GM19043 (cell line): ENCODE measurements around the gene EDDM3A.
"Not testable (repeated sequence)": the region's sequence is repeated elsewhere in the genome, so short reads cannot be mapped to it uniquely, and the experiment has no call there.

Experiments used
- ATAC-seq: cut with Tn5 transposase; IDR thresholded peaks from one replicate; pipeline ENCODE4 v1.9.1; 2021; ENCODE audit warnings: low read depth; ENCODE audit not compliant: unreplicated experiment

The EDDM3A gene

DNA sequence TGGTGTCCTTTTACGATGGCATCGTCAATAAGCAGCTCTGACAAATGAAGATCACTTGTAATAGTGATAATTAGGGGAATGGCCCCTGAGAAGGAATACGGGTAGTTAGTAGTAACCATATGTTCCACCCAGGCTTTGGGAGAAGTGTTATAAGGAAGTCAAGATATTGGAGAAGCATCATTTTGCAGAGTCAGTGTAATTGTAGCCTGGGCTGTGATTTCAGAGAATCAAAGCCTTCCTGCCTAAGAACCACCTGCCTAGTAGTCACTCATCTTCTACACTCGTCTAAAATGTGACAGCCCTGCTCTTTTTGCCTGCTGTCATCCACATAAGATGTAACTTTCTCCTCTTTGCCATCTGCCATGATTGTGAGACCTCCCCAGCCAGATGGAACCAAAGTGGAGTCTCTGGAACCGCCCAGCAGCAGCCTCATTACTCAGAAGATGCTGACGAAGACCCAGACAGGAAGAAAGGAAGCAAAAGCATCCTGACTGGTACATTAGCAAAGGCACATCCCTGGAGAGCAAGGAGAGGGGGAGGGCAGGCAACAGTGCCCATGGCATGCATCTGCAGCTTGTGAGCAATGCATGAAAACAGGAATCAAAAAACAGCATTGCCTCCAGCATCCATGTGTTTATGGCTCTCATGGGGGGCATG is 12.6 kb upstream of the EDDM3A start:
- no peak for ATAC-seq

DNA sequence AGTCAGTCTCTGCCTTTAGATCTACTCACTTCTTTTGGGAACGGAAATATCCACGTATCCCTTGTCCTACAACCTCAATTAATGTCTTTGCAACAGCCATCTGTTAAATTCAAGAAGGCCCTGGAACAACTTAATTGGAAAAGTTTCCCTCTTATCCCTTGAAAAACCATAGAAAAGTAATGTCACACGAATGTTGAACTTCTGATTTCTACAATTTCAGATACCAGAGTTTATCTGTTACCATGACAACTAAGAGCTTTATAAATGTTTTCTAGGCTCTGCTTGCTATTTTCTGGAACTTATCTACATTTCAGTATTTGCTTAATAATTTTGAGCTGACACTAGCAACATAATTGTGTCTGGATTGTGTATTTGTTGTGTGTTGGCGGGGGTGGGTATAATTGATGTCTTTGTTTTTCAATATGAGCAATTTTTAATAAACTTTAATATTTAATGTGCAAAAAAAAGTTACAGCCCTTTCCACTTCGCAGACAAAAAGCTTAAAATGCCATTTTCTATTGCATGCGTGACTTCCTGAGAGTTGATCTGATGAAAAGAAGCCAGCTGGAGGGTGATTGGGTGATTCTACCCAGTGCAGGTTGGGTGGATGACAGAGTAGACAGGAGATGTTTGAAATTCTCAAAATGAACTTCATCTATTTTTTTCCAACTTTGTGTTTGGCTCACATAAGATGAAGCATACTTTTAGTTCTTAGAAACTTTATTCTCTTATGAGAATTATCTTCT is 11.8 kb upstream of the EDDM3A start:
- no peak for ATAC-seq

DNA sequence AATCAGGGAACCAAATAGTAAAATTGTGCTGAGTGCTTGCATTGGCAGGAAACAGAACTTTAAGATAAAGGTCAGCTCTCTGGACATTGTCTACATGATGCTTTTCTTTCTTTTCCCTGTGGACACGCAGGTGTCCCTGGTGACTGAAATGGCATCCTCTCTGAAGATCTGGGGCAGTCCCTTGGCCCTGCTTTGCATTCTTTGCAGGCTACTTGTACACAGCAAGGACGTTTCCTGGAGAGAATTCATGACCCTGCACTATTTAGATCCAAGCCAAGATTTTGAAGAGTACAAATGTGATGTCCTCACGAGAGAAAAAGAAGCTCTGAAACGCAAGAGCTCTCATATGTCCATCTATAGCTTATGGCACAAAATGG is 11.3 kb upstream of the EDDM3A start:
- ATAC-seq: no peak

DNA sequence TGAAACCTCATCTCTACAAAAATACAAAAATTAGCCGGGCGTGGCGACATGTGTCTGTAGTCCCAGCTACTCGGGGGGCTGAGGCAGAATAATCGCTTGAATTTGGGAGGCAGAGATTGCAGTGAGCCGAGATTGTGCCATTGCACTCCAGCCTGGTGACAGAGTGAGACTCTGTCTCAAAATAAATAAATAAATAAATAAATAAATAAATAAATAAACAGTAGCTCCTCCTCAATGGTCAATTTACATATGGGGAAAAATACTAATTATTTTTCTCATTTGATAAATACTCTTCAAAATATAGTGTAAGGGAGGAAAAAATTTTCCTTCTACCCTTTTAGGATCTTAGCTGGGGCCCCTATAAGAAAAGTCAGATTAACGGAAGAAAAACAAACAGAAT is 7.4 kb upstream of the EDDM3A start:
- not testable (repeated sequence) for ATAC-seq

DNA sequence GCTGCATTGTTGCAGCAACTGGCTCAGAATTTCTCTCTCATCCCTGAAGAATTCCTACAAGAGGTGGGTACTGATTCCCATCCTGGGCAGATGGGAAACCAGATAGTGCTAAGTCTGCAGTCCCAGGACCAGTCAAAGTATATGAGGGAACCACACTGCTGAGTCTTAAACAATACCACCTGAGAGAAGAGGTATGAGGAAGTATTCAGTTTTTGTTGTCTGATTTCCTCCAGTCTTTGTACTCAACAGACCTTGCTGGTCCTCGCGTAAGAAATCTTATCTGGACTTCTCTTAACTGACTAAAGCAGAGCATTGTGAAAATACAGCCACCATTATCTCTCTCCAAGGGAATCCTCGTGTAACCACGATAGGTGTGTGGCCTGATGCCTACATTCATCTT is 3.6 kb upstream of the EDDM3A start:
- no peak for ATAC-seq

DNA sequence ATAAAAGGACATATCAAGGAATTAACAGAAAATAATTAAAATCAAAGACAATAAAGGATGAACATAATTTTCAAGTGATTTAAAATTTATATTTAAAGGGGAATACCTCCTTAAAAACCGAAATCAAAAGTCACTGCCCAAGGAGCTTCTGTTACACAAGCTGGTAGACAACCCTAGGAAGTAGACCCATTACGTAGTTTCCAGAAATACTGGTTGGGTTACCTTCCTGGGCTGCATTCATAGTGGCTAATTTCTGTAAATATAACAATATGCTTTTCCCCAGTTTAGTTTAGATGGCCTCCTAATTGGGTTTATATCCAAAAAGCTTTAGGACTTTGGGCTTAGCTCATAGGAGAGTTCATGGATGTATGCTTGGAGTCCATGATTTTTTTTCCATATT is 2.1 kb upstream of the EDDM3A start:
- no peak for ATAC-seq

DNA sequence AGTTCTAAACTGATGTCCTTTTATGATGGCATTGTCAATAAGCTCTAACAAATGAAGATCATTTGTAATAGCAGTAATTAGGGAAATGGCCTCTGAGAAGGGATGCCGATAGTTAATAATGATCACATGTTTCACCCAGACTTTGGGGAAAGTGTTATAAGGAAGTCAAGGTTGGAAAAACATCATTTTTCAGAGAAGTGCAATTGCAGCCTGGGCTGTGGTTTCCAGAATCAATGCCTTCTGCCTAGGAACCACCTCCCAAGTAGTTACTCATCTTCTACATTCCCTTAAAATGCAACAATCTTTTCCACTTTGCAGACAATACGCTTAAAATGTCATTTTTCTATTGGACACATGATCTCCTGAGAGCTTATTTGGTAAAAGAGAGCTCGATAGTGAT is 879 bp downstream of the EDDM3A start:
- ATAC-seq: no peak

DNA sequence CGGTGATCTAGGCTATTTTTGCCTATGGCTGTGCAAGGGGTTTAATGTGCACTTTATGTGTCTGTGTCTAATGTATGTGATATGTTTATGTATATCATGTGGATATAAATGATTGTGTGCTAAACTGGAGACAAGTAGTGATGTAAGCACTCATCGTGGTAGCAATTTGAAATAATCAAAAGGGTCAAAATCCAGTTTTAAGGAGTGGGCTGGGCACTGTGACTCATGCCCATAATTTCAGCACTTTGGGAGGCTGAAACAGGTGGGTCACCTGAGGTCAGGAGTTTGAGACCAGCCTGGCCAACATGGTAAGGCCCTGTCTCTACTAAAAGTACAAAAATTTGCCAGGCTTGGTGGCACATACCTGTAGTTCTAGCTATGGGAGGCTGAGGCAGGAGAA is 2.8 kb downstream of the EDDM3A start:
- no peak for ATAC-seq

DNA sequence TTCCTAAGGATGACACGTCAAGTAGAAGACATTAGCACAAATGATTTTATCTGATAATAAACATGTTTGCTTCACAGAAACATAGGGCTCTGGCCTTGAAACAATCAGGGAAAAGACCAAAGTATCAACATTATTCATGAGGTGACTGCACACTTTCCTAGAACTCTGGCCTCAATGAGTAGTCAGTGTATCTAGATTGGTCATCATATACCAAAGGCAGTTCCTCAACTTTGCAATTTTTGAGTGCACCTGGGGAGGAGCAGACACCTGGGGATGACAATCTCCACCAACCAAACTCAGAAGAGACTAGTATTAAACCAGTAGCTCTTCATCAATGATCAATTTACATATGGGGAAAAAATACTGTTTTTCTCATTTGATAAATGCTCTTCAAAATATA is 4.5 kb downstream of the EDDM3A start:
- ATAC-seq: no peak

DNA sequence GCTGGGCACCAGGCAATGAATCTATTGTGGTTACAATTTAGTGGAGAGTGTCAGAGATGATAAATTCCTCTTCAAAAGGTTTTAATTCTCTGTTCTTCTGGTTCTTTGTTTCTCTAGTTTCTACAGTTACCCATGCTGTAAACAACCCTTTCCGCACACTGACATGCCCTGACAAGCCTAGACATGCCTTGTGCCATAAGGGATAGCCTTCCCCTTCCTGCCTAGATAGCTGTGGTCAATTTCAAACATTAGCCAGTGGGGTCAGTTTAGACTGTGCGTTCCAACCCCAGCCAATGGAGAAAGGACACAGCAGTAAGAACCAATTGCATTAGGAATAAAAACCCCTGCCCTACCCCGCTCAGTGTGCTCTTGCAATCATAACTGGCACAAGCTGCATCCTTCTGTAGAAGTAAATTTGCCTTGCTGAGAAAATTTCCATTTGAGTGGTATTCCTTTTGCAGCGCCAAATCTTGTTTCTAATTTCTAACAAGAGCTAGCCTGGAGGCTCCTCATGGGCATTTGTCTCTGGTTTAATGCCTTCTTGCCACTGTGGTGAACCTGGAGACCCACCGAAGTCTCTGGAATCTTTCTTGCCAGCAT is 6.4 kb downstream of the EDDM3A start:
- ATAC-seq: no peak

DNA sequence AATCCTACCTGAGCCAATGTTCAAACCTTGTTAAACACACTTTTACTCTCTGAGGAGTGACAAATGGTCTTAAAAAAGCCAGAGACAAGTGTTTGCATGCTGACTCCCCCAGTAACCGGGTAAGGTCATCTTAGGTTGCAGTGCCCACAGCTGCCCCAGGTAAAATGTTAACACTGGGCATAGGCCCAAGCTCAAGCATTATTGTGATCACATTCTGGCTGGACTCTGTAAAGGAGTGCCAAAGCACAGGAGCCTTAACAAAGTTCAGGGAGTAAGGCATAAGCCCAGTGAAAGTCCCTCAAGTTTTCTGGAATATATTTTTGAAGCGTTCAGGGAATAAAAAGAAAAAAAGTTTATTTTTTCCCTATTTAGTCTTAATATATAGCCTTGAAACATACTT is 8.6 kb downstream of the EDDM3A start:
- ATAC-seq: no peak

DNA sequence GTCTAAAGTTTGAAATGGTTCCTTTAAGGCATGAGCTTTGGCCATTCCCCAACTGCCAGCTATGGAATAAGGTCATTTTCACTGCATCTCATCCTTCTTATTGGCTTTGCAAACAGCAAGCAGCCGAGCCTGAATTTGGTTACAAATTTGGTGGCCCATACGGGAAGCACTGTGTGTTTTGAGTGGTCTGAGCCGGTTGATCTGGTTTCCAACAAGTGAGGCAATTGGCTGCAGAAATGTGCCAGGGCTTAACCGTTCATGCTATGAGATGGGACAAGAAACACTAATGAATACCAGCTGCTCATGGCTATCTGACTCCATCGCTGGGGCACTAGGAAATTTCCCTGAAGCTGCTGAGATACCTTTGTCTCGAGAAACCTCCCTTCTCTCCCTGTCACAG is 9.3 kb downstream of the EDDM3A start:
- ATAC-seq: no peak

DNA sequence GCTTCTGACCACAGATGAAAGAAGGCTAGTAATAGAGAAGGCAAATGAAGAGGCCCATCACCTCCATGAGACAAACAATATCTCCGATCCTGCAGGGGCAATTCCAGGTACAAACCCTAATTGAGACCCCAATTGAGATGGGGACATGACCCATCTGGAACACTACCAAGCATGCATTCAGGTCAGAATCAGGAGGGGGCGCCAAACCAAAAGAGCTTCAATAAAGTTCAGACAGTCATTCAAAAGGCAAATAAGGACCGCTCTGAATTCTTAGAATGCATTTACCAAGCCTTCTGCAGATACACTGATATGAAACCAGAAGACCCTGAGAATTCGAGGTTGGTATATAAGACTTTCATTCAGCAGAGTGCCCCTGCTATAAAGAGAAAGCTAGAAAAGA is 12.3 kb downstream of the EDDM3A start:
- no peak for ATAC-seq

DNA sequence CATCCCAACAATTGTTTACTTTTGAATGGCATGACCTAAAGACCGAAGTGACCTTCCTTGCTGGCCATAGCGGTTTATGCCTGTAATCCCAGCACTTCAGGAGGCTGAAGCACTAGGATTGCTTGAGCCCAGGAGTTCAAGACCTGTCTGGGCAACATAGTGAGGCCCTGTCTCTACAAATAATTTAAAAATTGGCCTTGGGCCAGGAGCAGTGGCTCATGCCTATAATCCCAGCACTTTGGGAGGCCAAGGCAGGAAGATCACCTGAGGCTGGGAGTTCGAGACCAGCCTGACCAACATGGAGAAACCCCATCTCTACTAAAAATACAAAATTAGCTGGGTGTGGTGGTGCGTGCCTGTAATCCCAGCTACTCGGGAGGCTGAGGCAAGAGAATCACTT is 13.8 kb downstream of the EDDM3A start:
- ATAC-seq: not testable (repeated sequence)

DNA sequence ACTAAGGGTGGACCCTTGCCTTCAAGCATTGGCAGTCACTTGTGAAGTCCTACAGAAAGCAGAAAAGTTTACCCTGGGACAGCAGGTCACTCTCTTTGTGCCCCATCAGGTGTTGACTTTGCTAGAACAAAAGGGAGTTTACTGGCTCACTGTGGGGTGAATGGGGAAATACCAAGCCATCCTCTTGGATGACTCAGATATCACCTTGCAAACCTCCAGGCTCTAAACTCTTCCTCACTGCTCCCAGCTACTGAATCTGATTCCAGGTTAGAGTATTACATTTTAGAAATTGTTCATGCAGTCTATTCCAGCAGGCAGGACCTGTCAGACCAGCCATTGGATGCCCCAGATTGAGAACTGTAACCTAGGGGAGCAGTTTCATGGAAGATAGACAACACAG is 15.3 kb downstream of the EDDM3A start:
- ATAC-seq: no peak

DNA sequence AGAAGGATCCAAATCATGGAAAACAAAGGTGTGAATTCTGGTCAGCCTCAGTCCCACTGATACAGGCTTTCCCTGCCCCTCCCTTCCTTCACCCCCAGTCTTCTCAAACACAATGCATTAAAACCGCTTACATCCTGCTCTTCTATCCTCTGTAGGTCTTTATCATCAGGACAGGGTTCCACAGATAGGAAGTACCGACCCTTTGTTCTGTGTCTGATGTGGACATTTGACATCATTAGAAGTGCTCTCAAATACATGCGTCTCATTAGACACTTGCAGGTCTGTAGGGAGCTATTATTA is 22.9 kb downstream of the EDDM3A start:
- ATAC-seq: no peak

DNA sequence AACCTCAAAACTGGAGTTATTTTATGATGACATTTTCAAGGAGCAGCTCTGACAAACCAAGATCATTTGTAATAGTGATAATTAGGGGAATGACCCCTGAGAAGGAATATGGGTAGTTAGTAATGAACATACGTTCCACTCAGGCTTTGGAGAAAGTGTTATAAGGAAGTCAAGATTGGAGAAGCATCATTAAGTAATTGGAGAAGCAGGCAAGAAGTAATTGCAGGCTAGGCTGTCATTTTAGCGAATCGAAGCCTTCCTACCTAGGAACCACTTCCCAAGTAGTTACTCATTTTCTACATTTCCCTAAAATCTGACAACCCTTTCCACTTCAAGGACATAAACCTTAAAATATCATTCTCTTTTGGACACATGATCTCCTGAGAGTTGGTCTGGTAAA is 23.7 kb downstream of the EDDM3A start:
- no peak for ATAC-seq

DNA sequence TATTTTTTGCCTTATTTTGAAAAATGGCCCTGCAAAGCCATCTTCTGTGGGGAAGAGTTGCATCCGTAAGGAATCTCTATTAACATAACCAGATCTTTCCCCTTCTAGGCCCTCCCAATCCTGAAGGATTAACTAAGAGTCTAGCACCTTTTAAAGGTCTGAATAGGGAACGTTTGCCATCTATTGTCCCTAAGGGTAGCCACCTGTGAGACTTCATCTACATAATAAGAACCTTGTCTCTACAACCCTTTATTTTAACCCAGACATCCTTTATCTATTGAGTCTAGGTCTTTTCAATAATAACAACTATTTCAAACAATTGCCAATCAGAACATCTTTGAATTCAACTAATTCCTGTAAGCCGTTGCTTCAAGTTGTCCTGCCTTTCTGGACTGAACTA is 27.0 kb downstream of the EDDM3A start:
- ATAC-seq: no peak

DNA sequence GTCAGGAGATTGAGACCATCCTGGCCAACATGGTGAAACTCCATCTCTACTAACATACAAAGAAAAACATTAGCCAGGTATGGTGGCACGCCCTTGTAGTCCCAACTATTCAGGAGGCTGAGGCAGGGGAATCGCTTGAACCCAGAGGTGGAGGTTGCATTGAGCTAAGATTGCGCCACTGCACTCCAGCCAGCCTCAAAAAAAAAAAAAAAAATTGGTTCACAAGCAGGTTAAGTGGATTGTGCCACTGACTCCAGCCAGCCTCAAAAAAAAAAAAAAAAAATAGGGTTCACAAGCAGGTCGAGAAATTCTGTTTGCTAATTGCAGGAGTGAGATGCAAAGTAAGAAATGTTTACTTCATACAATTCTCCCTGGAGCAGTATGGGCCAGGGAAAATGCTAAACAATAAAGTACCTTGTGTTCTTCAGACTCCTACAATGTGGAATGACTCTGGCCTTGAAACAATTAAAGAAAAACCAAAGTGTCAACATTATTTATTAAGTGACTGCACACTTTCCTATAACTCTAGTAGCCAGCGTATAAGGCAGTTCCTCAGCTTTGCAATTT is 28.7 kb downstream of the EDDM3A start:
- no peak for ATAC-seq

DNA sequence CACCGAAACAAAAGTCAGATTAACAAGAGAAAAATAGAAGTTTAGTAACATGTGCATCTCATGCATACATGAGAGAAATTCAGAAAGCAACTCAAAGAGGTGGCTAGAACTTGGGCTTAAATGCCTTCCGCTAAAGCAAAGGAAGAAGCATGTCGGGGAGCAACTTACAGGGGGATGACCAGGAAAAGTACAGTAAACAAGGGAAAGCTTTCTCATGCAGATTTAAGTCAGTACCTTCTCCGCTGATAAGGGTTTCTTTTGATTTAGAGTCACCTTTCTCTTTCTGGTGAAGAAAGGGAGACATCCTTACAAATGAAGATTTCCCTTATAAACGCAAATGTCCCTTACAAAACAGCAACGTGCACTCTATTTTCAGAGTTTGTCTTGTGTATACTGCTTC is 29.4 kb downstream of the EDDM3A start:
- no peak for ATAC-seq

DNA sequence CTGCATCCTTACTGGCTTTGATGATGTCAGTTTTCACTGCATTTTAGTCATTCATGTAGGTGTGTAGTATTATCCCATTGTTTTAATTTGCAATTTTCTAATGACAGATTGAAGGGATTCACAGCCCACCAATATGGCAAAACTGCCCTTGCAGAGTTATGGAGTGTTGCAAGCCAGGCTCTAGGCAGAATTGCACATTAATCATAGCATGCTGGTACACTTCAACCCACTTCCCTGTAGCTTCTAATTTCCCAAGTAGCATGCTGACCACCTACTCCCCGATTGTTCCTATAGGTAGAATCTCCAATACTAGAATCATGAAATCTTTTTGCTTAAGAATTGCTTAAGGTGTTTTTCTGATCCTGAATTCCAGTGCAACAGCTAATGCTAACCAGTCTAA is 30.2 kb downstream of the EDDM3A start:
- no peak for ATAC-seq

DNA sequence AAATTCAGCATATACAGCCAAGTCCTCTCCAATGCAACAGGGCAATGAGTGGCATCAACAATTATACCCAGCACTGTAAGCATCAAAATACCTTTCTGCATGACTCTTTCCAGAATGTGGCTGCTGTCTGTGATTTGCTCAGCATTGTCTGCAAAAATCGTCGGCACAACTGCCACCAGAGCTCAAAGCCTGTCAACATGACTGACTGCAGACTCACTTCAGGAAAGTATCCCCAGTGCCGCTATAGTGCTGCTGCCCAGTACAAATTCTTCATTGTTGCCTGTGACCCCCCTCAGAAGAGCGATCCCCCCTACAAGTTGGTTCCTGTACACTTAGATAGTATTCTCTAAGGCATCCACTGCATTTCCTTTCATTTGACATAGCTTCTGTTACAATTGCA is 36.1 kb downstream of the EDDM3A start:
- ATAC-seq: no peak
